Measurements from ENCODE around the gene ARSA.

- no peak for TF ChIP-seq CTCF (IDR thresholded peaks at IDR 0.05)
- no peak for TF ChIP-seq POLR2AphosphoS5 (IDR thresholded peaks at IDR 0.05)
- TF ChIP-seq POLR2A (IDR thresholded peaks at IDR 0.05), result no peak
- no peak for TF ChIP-seq EP300 (IDR thresholded peaks at IDR 0.05)
These were observed 37.8 kb upstream of the ARSA start for GRCh38 chr22:50665738-50666137.

All from sigmoid colon (tissue), 4 donors.